CD4-positive, alpha-beta T cell treated with Interleukin-1 beta for 1 hour (primary cell): ENCODE results near the gene PSMA7.
"Not testable (repeated sequence)": the region's sequence is repeated elsewhere in the genome, so short reads cannot be mapped to it uniquely, and the experiment has no call there.

Experiments used
- DNase-seq, 2 donors: peaks; one replicate each; pipeline ENCODE4 v3.0.0-alpha.2; 2020 to 2022

Gene PSMA7

DNA sequence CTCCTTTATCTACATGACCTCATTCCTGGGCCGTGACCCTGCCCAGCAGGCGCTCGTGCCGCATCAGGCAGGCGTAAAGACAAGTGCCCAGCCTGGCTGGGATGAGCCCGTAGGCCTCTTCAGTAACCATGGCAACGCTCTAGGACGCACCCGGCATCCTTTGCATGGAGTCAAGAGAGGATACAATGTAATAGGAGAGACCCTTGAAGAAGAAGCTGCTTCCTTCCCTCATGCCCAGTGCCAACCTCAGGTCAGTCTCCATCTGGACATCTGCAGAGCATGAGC, 25.9 kb downstream of the PSMA7 start:
- DNase-seq, result no peak

DNA sequence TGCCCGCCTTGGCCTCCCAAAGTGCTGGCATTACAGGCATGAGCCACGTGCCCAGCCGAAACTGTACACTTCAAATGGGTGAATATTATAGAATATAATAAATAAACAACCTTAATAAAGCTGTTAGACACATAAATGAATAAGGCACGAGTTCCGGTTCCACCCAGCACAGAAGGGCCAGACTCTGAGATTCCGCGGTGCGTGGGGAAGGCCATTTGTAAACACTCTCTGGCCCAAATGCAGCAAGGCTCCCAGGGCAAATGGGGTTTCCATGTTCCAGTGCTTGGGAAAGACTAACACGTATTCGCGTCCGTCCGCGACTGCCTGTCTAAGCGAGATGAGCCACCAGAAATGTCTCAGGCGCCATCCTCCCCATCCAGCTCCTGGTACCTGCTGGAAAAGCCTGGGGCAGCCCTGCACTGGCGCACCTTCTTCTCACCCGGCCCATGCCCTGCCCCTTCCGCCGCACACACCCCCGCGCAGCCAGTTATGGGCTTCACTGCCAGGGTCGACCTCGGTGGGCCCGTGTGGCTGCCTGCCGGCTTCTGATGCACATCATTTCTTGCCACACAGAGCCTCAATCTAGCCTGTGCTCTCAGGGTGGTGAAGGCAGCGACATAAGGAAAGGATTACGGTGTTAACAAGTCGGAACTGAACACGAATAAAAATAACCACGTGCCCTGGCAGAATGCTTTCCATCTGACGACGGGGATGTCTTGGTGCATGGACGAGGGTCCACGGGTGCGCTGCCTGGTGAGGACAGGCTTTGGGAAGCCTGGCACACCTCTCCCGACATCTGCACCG, 26.4 kb downstream of the PSMA7 start:
- DNase-seq, result no peak

DNA sequence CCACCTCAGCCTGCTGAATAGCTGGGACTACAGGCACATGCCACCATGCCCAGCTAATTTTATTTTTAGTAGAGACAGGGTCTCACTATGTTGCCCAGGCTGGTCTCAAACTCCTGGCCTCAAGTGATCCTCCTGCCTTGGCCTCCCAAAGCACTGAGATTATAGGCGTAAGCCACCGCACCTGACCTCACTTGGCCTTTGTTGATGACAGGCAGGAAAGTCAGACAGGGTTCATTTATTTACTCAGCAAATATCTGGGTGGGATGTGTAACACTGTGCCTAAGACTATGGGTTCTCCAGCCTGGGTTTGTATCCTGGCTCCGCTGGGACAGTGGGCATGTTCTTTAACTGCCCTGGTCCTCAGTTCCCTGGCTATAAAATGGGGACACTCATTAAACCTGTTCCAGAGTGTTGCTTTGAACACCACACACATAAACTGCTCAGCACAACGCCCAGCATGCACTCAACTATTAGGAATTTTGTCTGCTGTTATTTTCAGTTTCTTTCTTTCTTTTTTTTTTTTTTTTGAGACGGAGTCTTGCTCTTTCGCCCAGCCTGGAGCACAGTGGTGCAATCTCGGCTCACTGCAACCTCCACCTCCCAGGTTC, 27.3 kb downstream of the PSMA7 start:
- not testable (repeated sequence) for DNase-seq

DNA sequence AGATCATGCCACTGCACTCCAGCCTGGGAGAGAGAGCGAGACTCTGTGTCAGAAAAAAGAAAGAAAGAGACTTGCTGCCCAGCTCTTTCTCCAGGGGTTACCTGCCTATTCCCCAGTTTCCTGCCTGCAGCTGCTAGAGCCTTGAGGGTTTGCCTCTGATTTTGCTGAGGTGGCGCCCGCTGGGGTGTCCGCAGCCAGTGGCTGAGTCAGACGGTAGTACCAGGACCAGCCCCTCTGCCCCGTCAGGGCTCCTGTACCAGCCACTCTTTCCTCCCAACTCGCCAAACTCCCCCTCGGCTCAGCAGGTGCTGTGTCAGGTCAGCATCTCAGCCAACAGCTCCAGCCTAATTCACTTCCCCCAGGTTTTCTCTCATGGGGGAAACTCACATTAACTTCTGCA, 28.3 kb downstream of the PSMA7 start:
- no peak for DNase-seq

DNA sequence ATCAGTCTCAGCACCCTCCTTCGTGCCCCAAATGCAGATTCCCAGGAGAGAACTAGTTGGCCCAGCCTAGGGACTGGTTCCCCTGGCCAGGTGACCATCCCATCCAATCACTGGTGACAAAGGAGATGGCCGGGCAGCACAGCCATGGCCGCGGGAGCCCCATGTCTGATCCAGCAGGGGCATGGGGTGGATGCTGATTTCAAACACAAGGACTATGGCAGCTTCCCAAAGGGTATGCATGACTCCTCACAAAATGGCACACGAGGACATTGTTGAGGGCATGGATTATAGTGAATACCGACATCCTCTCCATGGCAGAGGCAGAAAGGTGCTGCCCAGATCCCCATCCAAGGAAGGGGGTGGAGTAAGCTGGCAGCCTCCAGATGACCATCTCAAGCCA, 30.8 kb downstream of the PSMA7 start:
- DNase-seq, result no peak

DNA sequence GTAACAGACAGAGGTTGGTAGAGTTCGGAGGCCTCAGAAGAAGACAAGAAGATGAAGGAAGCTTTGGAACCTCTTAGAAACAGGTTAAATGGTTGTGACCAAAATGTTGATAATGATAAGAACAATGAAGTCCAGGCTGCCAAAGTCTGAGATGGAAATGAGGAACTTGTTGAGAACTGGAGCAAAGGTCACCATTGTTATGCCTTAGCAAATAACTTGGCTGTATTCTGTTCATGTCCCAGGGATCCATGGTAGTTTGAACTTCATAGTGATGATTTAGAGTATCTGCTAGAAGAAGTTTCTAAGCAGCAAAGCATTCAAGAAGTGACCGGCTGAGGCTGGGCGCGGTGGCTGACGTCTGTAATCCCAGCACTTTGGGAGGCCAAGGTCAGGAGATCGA, 32.0 kb downstream of the PSMA7 start:
- no peak for DNase-seq

DNA sequence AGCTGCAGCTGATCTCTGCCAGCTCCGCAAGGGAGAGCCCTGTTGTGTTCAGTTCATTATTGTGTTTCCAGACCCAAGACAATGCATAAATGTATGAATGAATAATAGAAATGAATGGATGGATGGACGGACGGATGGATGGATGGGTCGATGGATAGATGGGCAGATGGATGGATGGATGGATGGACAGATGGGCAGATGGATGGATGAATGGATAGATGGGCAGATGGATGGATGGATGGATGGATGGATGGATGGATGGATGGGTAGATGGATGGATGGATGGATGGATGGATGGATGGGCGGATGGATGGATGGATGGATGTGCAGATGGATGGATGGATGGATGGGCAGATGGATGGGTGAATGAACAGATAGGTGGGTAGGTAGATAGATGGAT, 37.6 kb downstream of the PSMA7 start:
- no peak for DNase-seq

DNA sequence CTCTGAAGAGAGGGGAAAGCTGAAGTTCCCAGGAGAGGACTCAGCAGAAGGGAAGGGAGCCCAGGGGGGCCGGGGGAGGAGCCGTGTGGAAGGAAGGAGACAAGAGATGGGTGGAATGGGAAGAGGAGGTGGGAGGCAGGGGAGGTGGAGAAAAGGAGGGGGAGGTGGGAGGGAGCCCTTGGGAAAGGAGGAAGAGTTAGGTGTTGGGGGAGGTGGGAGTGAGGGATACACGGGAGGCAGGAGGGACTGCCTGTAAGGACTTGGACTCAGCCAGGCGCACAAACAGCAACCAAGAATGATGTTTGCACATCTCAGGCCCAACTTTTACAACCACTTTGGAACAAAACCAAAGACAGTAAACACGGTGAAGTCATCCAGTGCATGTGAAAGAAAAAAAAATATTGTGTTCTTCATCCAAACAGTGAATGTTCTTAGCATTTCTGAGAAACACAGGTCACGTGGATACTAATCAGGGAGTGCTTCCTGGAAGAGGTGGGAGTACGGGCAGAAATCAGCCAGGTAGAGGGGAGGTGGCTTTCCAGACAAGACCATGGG, 38.3 kb downstream of the PSMA7 start:
- DNase-seq, result no peak

DNA sequence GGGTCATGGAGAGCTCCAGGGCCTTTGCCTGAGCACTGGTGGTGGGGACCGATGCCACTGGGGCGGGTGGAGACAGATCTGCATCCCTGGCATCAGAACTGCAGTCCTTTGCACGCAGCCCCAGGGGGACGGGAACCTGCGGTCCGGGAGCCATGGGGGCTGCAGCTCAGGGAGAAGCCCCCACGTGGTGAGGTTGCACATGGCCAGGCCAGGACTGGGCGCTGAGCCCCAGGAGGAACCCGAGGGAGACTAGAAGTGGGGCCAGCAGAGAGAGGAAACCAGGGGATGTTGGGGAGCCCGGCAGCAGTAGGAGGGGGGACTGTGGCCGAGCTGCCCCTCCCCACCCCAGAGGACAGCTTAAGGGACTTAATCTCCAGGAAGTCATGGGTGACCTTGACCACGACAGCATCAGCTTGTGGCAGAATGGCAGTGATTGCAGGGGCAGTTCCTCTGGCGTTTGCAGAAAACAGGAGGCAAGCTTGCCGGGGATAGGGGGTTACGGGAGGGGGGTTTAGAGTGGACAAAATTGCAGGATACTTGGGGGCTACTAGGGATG, 38.9 kb downstream of the PSMA7 start:
- no peak for DNase-seq

DNA sequence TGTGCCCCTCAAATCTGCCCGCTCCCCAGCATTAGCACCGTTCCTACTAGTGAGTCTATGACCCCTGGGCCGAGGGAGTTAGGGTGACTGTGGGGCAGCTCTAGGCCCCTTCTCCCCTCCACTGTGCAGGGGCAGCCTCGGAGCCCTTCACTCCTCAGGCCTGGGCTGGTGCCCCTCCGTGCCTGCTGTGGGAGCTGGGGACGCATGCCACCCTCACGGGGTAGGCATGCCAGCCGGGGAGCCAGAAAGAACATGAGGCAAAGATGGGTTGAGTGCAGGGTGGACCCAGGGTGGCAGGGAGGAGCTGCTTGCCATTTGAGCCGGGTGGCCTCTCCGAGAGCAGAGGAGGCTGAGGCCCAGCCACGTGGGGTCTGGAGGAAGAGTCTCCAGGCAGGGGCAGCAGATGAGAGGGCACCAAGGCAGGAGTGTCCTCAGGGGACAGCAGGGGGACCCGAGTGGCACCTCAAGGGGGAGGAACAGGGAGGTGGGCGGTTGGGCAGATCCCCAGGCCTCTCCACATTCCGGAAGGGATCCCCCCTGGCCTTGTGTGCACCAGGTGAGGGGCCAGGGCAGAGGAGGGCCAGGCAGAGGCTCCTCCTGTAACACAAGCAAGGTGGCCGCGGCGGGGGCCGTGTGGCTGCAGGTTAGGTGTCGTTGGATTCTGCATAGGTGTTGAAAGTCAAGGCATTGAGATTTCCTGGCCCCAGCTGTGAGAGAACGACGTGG, 39.5 kb downstream of the PSMA7 start:
- no peak for DNase-seq

DNA sequence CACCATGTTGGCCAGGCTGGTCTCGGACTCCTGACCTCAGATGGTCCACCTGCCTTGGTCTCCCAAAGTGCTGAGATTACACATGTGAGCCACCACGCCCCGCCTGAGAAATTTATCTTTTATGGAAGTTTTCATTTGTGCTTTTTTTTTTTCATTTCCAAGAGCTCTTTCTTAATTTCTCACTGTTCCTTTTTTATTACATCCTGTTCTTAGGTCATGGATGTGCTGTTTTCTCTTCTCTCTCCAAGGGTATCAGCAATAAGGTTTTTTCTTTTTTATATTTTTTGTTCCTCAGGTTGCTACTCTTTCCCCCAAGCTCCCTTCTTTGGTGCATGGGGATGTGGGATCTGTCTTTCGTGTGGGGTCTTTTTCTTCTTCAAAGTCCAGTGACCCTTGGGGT, 42.1 kb downstream of the PSMA7 start:
- DNase-seq, result no peak

DNA sequence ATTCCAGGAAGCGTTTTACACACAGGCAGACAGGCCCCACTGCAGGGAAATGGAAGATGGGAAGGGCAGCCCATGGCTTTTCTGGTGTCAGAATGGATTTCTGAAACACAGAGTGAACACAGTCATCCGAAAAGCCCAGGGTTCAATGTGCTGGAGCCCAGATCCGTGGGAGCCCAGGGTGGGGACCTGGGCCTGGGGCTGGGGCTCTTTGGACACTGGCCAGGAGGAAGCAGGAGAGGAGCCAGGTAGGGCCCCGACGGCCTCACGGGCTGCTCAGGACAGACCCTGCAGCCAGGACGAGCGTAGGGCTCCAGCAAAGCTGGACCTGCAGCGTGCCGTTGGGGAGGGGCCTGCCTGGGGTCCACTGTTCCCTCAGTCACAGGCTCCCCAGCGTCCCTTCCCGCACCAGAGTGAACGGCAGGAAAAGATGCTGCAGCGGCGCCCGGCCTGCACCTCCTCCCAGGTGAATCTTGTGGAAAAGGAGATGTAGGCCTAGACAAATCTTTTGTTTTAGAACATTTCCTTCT, 45.2 kb downstream of the PSMA7 start:
- DNase-seq, result no peak

DNA sequence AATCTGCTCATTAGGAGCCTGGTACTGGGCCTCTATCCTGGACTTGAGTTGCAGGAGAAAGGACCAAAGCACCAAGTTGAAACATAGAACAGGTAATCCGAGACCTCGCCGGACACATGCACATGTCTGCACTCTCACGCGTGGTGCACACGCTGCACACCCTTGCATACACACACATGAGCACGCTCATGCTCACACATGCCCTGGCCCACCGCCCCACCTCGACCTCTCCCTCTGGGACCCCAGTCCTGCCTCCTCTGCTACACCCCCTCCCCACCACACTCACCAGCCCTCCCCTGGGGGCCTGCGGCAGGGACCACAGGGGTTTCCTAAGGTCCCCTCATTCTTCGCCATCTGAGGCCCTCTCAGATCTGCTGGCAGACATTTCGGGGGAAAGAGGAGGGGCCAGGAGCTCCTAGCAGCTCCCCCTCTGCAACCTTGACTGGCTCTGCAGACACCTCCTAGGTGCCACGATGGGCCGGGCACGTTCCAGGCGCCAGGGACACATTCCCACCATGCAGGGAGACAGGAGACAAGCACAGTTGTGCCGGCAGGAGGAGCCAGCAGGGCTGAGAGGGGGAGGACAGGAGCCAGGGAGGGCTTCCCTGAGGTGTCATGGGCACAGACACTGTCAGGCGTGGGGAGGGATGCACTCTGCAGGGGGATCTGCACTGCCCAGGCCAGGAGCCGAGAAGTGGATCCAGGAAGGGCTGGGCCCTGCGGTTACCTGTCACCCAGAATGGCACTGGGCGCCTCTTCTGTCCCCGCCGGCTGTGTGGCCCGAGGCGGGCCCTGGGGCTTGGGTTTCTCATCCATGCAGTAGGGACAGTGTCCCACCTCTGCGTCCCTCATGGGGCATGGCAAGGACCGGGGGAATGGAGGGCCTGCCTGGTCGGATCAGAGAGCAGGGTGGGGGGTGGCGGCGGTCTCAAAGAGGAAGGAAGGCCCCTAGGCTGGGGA, 46.5 kb downstream of the PSMA7 start:
- DNase-seq, result no peak

DNA sequence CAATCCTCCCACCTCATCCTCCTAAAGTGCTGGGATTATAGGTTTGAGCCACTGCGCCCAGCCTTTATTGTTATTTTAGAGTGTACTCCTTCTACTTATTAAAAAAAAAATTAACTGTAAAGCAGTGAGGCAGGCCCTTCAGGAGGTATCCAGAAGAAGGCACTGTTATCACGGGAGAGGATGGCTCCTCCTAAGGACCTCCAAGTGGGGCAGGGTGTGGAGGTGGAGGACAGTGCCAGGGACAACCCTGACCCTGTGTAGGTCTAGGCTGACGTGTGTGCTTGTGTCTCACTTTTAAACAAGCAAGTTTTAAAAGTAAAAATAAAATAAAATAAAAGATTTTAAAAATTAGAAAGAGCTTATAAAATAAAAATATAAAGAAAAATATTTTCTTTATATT, 53.8 kb downstream of the PSMA7 start:
- DNase-seq, result no peak

DNA sequence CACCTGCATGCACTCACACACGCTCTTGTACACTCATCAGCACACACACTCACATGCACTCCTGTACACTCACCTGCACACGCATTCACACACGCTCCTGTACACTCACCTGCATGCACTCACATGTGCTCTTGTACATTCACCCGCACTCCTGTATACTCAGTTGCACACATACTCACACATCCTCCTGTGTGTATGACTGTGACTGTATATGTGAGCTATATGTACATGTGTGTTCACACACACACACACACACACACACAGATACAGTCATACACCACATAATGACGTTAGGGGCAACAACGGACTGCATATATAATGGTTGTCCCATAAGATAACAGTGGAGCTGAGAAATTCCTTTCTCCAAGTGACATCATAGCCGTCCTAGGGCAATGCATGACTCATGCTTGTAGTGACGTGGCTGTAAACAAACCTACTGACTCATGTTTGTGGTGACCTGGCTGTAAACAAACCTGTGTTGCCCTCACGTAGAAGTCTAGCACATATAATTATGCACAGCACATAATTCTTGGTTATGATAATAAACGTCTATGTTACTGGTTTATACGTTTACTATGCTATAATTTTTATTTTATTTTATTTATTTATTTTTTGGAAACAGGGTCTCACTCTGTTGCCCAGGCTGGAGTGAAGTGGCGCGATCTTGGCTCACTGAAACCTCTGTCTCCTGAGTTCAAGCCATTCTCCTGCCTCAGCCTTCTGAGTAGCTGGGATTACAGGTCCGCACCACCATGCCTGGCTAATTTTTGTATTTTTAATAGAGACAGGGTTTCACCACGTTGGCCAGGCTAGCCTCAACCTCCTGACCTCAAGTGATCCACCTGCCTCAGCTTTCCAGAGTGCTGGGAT, 54.7 kb downstream of the PSMA7 start:
- DNase-seq, result no peak

DNA sequence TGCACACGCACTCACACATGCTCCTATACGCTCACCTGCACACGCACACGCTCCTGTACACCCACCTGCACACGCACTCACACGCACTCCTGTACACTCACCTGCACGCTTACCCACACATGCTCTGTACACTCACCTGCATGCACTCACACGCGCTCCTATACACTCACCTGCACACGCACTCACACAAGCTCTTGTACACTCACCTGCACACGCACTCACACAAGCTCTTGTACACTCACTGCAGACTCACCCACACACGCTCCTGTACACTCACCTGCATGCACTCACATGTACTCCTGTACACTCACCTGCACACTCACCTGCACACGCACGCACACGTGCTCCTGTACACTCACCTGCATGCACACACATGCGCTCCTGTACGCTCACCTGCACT, 55.6 kb downstream of the PSMA7 start:
- no peak for DNase-seq

DNA sequence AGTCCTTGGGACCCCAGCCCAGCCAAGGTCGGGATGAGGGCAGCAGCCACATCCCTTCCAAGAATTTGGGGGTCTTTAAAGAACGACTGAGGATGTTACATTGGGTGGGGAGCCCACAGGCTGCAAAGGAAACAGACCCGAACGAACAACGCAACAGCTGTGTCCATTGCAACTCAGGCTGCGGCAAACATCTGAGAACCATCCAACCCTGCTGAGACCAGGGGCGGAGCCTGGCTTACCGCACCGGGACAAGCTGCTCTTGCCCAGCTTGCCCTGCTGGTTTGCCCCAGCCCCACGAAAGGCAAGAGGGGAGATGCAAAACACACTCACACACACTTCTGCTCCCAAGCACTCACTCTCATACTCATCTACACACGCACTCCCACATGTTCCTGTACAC, 56.0 kb downstream of the PSMA7 start:
- DNase-seq, result no peak
